ENCODE results near the gene ERAP2. TPM values are rescaled to one million over a fixed set of nuclear protein-coding genes. Genes with fewer than 3 reads are reported as not detected.

Gene ERAP2
- total RNA-seq, 1 experiment from 2014 or later = 15.5 TPM

DNA sequence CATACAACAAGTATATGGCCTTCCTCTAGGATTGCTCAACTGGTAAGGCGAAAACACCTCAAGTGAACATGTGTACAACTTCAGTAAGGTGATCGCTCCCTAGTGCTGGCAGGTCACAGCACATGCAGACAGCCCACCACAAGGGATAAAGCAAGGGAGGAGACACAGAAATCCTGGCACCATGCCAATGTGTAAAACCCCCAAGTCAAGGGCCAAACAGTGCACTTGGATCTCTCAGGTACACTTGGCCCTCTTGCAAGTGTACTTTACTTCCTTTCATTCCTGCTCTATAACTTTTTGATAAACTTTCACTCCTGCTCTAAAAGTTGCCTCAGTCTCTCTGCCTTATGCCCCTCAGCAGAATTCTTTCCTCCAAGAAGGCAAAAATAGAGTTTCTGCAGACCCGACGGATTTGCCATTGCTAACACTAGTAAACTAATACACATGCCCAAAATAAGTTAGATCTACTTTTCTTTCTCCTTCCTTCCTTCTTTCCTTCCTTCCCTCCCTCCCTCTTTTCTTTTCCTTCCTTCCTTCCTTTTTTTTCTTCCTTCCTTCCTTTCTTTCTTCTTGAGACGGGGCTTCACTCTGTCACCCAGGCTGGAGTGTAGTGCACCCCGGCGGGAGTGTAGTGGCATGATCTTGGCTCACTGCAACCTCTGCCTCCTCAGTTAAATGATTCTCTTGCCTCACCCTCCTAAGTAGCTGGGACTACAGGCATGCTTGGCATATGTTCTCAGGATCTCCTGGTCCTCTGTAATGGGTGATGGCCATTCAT, 52.8 kb downstream of the ERAP2 start:
- no TSS peak for BruUV-seq (replicated peaks)
- Histone ChIP-seq H3K36me3 (ENCODE audit: control insufficient read depth, insufficient read depth, low read length) (no peaks in the 10 kb centered on the region), H3K9me3 (ENCODE audit: control insufficient read depth, insufficient read depth, low read depth, low read length) (no peaks in the 10 kb centered on the region), H3K27me3 (ENCODE audit: control insufficient read depth, insufficient read depth, low read length) (no peaks in the 10 kb centered on the region), H3K4me3 (ENCODE audit: low read depth in 2 of 2, low read length in 2 of 2) (no peak overlapping the region), H3K27ac (ENCODE audit: low read length) (no peak overlapping the region), H3K4me1 (ENCODE audit: control insufficient read depth, insufficient read depth, low read length) (peaks cover 25% of the 10 kb centered on the region)
- TF ChIP-seq POLR2AphosphoS5 (IDR thresholded peaks at IDR 0.05; ENCODE audit: low read depth, low read length) (no peak), TCF7L2 (IDR thresholded peaks at IDR 0.05; ENCODE audit: low read depth, low read length) (no peak)
- ChIA-PET CTCF (no interaction called here), POLR2A (no interaction called here)
- intact Hi-C loops (cut with micrococcal nuclease; ENCODE audit: unreplicated experiment) = no loop called here
- DNase-seq (ENCODE audit: low read depth, low spot score) (no peak), ATAC-seq (no peak)
- in situ Hi-C loops (cut with HindIII; ENCODE audit: low pct_unique_long_range_greater_than_20kb, low sequenced_read_pairs) = no loop called here

DNA sequence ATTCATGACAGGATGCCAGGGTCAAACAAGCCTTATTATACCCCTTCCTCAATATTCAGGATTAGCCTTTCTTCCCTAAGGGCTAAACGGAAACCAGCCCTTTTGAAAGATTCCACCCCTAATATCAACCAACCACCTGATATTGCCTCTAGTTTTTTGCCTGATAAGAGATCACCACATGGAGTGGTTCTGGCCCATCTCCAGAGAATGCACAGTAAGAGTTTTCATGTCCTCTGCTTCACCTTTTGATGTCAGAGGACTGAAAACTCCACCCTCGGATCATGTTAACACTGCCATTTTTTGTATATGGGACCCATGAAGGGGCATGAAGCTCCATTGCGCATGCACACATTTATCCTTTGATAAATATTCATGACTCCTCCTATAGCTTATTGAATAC, 53.8 kb downstream of the ERAP2 start:
- no TSS peak for BruUV-seq (replicated peaks)
- CTCF ChIA-PET = no interaction called here
- no peak for TF ChIP-seq TCF7L2 (IDR thresholded peaks at IDR 0.05; ENCODE audit: low read depth, low read length)
- TF ChIP-seq, protein P1, sequence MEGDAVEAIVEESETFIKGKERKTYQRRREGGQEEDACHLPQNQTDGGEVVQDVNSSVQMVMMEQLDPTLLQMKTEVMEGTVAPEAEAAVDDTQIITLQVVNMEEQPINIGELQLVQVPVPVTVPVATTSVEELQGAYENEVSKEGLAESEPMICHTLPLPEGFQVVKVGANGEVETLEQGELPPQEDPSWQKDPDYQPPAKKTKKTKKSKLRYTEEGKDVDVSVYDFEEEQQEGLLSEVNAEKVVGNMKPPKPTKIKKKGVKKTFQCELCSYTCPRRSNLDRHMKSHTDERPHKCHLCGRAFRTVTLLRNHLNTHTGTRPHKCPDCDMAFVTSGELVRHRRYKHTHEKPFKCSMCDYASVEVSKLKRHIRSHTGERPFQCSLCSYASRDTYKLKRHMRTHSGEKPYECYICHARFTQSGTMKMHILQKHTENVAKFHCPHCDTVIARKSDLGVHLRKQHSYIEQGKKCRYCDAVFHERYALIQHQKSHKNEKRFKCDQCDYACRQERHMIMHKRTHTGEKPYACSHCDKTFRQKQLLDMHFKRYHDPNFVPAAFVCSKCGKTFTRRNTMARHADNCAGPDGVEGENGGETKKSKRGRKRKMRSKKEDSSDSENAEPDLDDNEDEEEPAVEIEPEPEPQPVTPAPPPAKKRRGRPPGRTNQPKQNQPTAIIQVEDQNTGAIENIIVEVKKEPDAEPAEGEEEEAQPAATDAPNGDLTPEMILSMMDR (IDR thresholded peaks at IDR 0.05) = no peak
- TF ChIP-seq, protein P2, sequence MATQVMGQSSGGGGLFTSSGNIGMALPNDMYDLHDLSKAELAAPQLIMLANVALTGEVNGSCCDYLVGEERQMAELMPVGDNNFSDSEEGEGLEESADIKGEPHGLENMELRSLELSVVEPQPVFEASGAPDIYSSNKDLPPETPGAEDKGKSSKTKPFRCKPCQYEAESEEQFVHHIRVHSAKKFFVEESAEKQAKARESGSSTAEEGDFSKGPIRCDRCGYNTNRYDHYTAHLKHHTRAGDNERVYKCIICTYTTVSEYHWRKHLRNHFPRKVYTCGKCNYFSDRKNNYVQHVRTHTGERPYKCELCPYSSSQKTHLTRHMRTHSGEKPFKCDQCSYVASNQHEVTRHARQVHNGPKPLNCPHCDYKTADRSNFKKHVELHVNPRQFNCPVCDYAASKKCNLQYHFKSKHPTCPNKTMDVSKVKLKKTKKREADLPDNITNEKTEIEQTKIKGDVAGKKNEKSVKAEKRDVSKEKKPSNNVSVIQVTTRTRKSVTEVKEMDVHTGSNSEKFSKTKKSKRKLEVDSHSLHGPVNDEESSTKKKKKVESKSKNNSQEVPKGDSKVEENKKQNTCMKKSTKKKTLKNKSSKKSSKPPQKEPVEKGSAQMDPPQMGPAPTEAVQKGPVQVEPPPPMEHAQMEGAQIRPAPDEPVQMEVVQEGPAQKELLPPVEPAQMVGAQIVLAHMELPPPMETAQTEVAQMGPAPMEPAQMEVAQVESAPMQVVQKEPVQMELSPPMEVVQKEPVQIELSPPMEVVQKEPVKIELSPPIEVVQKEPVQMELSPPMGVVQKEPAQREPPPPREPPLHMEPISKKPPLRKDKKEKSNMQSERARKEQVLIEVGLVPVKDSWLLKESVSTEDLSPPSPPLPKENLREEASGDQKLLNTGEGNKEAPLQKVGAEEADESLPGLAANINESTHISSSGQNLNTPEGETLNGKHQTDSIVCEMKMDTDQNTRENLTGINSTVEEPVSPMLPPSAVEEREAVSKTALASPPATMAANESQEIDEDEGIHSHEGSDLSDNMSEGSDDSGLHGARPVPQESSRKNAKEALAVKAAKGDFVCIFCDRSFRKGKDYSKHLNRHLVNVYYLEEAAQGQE (IDR thresholded peaks at IDR 0.05; ENCODE audit: insufficient read depth in 1 of 2, low read depth in 2 of 2, low read length in 1 of 2) = no peak
- no peak for TF ChIP-seq SIN3A (IDR thresholded peaks at IDR 0.05; ENCODE audit: borderline replicate concordance, insufficient read depth, low read depth, low read length)
- no peak for TF ChIP-seq POLR2AphosphoS5 (IDR thresholded peaks at IDR 0.05; ENCODE audit: low read depth, low read length)
- no peak overlapping the region for H3K27ac ChIP-seq (ENCODE audit: low read length)
- peaks cover 23% of the 10 kb centered on the region for H3K4me1 ChIP-seq (ENCODE audit: control insufficient read depth, insufficient read depth, low read length)
- DNase-seq (ENCODE audit: low read depth, low spot score) = no peak
- no peaks in the 10 kb centered on the region for H3K27me3 ChIP-seq (ENCODE audit: control insufficient read depth, insufficient read depth, low read length)
- ATAC-seq = no peak
- no peak overlapping the region for H3K4me3 ChIP-seq (ENCODE audit: low read depth in 2 of 2, low read length in 2 of 2)
- POLR2A ChIA-PET = no interaction called here
- H3K9me3 ChIP-seq (ENCODE audit: control insufficient read depth, insufficient read depth, low read depth, low read length) = no peaks in the 10 kb centered on the region
- in situ Hi-C loops (cut with HindIII; ENCODE audit: low pct_unique_long_range_greater_than_20kb, low sequenced_read_pairs) = no loop called here
- intact Hi-C loops (cut with micrococcal nuclease; ENCODE audit: unreplicated experiment) = no loop called here
- no peaks in the 10 kb centered on the region for H3K36me3 ChIP-seq (ENCODE audit: control insufficient read depth, insufficient read depth, low read length)

DNA sequence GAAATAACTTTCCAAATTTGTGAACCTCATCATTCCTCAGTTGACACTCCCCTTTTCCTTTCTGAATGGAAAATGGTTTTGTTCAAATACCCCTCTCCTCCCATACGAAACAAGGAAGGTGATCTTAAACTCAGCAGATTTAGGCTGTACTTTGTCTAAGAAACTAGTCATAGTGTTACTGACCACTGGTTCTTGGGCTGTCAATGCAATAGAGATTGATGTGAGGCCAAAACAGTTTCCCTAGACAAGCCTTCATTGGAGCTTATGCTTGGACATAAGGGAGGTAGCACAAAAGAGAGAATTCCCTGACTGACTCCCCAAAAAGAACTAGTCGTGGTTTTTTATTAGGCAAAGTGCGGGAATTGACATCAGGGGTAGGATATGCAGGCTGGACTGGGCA, 54.3 kb downstream of the ERAP2 start:
- no peak overlapping the region for H3K4me3 ChIP-seq (ENCODE audit: low read depth in 2 of 2, low read length in 2 of 2)
- H3K27ac ChIP-seq (ENCODE audit: low read length) = no peak overlapping the region
- H3K9me3 ChIP-seq (ENCODE audit: control insufficient read depth, insufficient read depth, low read depth, low read length) = no peaks in the 10 kb centered on the region
- TF ChIP-seq SIN3A (IDR thresholded peaks at IDR 0.05; ENCODE audit: borderline replicate concordance, insufficient read depth, low read depth, low read length) (no peak), TCF7L2 (IDR thresholded peaks at IDR 0.05; ENCODE audit: low read depth, low read length) (no peak), POLR2AphosphoS5 (IDR thresholded peaks at IDR 0.05; ENCODE audit: low read depth, low read length) (no peak)
- TF ChIP-seq, protein P1 (IDR thresholded peaks at IDR 0.05) = no peak
- TF ChIP-seq, protein P2 (IDR thresholded peaks at IDR 0.05; ENCODE audit: insufficient read depth in 1 of 2, low read depth in 2 of 2, low read length in 1 of 2) = no peak
- POLR2A ChIA-PET = no interaction called here
- in situ Hi-C loops (cut with HindIII; ENCODE audit: low pct_unique_long_range_greater_than_20kb, low sequenced_read_pairs) (no loop called here), intact Hi-C loops (cut with micrococcal nuclease; ENCODE audit: unreplicated experiment) (no loop called here)
- peaks cover 23% of the 10 kb centered on the region for H3K4me1 ChIP-seq (ENCODE audit: control insufficient read depth, insufficient read depth, low read length)
- no TSS peak for BruUV-seq (replicated peaks)
- DNase-seq (ENCODE audit: low read depth, low spot score) = no peak
- ATAC-seq = no peak
- H3K27me3 ChIP-seq (ENCODE audit: control insufficient read depth, insufficient read depth, low read length) = no peaks in the 10 kb centered on the region
- CTCF ChIA-PET = no interaction called here
- H3K36me3 ChIP-seq (ENCODE audit: control insufficient read depth, insufficient read depth, low read length) = no peaks in the 10 kb centered on the region
